HCT116 (cell line): ENCODE measurements around the gene SHISAL1.
"Not testable (repeated sequence)": the region's sequence is repeated elsewhere in the genome, so short reads cannot be mapped to it uniquely, and the experiment has no call there.

Experiments
- CBX3 ChIP-seq: IDR thresholded peaks from 2 replicates; pipeline ENCODE4 v1.6.1; 2012; ENCODE audit warnings: low read depth
- CTCF ChIP-seq, 3 experiments: fragments of 200-600 bp in 1 of 3; sonication (generic) in 1 of 3; IDR thresholded peaks in 2 of 3; conservative IDR thresholded peaks in 1 of 3; 2 replicates each; pipeline ENCODE4 v1.5.1; 2012 to 2017; ENCODE audit warnings: low read depth in 2 of 3, low read length in 2 of 3, antibody characterized with exemption in 1 of 3, borderline replicate concordance in 1 of 3, control low read depth in 1 of 3, mild to moderate bottlenecking in 1 of 3, mixed read lengths in 1 of 3, mixed run types in 1 of 3, moderate library complexity in 1 of 3; ENCODE audit not compliant: insufficient read depth in 1 of 3
- EZH2 ChIP-seq: fragments of 200-600 bp; sonication (generic); IDR thresholded peaks from 2 replicates; pipeline ENCODE4 v1.6.1; 2017; ENCODE audit warnings: antibody characterized with exemption, mixed run types
- EZH2phosphoT487 ChIP-seq: fragments of 200-600 bp; IDR thresholded peaks from 2 replicates; pipeline ENCODE4 v1.6.1; 2018; ENCODE audit warnings: antibody characterized with exemption, borderline replicate concordance
- JUND ChIP-seq: IDR thresholded peaks from 2 replicates; pipeline ENCODE4 v1.6.1; 2012
- MAX ChIP-seq: IDR thresholded peaks from 2 replicates; pipeline ENCODE4 v1.6.1; 2012
- POLR2A ChIP-seq: IDR thresholded peaks from 2 replicates; pipeline ENCODE4 v1.7.0; 2011; ENCODE audit warnings: borderline replicate concordance; ENCODE audit not compliant: insufficient read depth, insufficient read length; ENCODE audit errors: extremely low read depth
- POLR2AphosphoS5 ChIP-seq: IDR thresholded peaks from 2 replicates; pipeline ENCODE4 v1.6.1; 2011; ENCODE audit warnings: mild to moderate bottlenecking, low read depth, low read length, moderate library complexity
- REST ChIP-seq: IDR thresholded peaks from 2 replicates; pipeline ENCODE4 v1.6.1; 2012; ENCODE audit warnings: low read depth
- SIN3A ChIP-seq: IDR thresholded peaks from 2 replicates; pipeline ENCODE4 v1.6.1; 2012; ENCODE audit warnings: low read depth
- SP1 ChIP-seq: IDR thresholded peaks from 2 replicates; pipeline ENCODE4 v1.6.1; 2012; ENCODE audit warnings: low read depth
- TCF7L2 ChIP-seq: IDR thresholded peaks from 2 replicates; pipeline ENCODE4 v1.7.0; 2011; ENCODE audit warnings: borderline replicate concordance, inconsistent platforms; ENCODE audit not compliant: insufficient read depth, insufficient read length; ENCODE audit errors: extremely low read depth
- ZNF274 ChIP-seq: fragments of 200-500 bp; sonication (Bioruptor generic); IDR thresholded peaks from 2 replicates; pipeline ENCODE4 v1.6.1; 2014; ENCODE audit warnings: mild to moderate bottlenecking, low read depth, low read length, inconsistent platforms

- not testable (repeated sequence) for TF ChIP-seq SP1; EZH2; POLR2AphosphoS5; SIN3A; CTCF (IDR thresholded peaks at IDR 0.05 in 2 of 3, conservative IDR thresholded peaks at IDR 0.05 in 1 of 3; ENCODE audit: borderline replicate concordance in 1 of 3, insufficient read depth in 1 of 3, low read depth in 2 of 3, low read length in 2 of 3); POLR2A; MAX; EZH2phosphoT487; TCF7L2; JUND; REST; ZNF274; CBX3
These were observed 10.5 kb upstream of the SHISAL1 start for GRCh38 chr22:44323140-44323790.
